ENCODE results near the gene THEMIS2.
"Not testable (repeated sequence)": the region's sequence is repeated elsewhere in the genome, so short reads cannot be mapped to it uniquely, and the experiment has no call there.

THEMIS2 gene

DNA sequence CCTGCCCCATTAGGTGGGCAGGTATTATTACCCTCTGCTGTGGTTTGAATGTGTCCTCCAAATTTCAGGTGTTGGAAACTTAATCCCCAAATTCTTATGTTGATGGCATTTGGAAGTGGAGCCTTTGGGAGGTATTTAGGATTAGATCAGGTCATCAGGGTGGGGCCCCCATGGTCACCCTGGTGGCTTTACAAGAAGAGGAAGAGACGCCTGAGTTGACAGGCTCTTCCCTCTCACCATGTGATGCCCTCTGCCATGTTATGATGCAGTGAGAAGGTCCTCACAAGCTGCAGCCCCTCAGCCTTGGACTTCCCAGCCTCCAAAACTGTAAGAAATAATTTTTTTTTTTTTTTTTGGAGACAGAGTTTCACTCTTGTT lies 8.8 kb upstream of the THEMIS2 start:
- DNase-seq = no peak

DNA sequence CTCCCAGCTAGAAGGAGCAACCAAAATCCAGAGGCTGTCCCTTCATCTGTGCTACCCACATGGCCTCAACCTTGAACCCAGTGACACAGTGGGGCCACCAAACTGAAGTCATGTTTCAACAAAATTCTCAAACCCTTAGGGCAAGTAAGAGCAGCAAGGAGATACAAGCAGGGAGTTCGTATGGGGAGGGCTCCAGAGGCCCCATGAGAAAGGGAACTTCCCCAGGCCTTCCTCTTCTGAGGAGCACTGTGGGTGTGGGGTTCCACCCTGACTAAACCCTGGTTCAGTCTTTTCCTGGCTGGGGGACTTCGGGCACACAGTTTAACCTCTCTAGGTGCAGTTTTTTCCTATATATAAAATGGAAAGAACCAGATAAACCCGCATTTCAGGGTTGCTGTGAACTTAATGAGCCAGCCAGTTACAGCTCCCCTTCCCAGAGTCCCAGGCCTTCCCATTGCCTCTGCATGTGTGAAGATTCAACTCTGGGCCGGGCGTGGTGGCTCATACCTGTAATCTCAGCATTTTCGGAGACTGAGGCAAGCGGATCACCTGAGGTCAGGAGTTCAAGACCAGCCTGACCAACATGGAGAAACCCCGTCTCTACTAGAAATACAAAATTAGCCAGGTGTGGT lies 8.0 kb upstream of the THEMIS2 start:
- no peak for DNase-seq

DNA sequence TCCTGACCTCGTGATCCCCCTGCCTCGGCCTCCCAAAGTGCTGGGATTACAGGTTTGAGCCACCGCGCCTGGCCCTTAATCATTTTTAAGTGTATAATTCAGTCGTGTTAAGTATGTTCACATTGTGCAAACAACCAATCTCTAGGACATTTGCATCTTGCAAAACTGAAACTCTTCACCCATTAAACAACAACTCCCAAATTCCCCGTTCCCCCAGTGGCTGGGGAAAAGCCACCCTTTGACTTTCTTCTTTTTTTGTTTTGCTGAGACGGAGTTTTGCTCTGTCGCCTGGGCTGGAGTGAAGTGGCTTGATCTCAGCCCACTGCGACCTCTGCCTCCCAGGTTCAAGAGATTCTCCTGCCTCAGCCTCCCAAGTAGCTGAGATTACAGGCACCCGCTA lies 6.5 kb upstream of the THEMIS2 start:
- no peak for DNase-seq

DNA sequence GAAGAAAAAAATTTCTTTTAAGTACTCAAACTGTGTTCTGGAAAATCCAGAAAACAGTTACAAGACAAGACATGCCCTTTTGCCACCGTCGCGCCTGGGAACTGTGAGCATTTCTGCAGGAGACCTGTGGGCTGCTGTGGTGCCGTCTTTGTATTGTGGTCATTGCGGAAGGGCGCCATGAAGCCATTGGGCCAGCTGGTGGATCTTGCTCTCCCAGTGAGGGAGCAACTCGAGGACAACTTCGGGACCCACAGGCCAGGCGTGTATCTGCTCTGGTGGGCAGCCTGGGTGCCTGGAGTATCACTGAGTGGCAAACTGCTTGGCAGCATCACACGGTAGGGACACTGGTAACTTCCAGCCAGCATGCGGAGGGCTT lies 3.8 kb upstream of the THEMIS2 start:
- no peak for DNase-seq

DNA sequence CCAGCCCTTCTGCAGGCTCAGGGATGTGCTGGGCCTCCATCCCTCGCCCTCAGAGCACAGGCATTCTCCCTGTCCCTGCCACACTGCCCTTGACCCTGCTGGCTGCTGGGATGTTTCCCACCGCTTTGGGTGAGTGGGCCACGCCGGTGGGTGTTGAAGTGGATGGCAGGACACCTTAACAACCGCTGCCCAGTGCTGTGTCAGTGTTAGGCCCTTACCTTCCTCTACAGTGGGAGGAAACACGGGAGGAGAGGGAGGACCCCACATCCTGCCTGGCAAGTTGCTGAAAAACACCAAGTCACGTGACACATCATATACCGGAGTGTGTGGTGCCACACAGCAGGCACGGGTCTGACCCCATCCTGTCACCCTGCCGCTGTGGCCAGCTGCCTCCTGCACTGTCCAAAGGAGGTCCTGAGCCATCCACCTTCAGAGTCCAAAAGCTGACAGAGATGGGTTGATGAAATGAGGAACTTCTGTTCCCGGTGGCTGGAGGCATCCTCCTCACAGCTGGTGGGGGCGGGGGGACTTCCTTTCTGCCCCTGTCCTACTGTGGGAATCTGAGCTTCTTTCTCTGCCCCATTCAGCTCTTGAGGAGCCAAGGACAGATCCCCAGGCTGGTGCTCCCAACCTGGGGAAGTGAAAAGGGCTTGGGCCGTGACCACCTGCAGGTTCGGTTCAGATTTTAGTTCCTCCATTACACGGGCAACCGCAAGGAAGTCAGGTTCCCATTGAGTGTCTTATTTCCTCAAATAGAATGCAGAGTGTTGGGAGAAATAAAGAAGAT lies 3.2 kb upstream of the THEMIS2 start:
- DNase-seq = no peak

DNA sequence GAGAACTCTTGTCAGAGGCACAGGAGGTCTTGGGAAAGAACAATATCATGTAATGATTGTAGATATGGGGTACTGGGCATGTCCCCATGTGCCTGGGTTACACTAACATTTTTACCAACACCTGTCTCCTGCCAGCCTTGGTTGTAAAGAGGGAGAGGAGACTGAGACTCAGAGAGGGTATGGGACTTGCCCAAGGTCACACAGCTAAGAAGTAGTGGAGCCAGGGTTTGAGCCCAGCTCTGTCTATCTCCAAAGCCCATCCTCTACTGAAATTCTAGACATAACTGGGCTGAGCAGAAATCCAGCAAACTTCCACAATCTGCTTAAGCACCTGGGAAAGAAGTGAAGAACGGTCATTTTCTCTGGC lies 2.6 kb upstream of the THEMIS2 start:
- DNase-seq = no peak

DNA sequence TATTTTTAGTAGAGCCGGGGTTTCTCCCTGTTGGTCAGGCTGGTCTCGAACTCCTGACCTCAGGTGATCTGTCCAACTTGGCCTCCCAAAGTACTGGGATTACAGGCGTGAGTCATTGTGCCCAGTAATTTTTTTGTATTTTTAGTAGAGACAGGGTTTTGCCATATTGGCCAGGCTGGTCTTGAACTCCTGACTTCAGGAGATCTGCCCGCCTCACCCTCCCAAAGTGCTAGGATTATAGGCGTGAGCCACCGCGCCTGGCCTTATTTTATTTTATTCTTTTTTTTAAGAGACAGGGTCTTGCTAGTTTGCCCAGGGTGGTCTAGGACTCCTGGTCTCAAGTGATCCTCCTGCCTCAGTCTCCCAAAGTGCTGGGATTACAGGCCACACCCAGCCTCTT lies 1.3 kb upstream of the THEMIS2 start:
- not testable (repeated sequence) for DNase-seq

DNA sequence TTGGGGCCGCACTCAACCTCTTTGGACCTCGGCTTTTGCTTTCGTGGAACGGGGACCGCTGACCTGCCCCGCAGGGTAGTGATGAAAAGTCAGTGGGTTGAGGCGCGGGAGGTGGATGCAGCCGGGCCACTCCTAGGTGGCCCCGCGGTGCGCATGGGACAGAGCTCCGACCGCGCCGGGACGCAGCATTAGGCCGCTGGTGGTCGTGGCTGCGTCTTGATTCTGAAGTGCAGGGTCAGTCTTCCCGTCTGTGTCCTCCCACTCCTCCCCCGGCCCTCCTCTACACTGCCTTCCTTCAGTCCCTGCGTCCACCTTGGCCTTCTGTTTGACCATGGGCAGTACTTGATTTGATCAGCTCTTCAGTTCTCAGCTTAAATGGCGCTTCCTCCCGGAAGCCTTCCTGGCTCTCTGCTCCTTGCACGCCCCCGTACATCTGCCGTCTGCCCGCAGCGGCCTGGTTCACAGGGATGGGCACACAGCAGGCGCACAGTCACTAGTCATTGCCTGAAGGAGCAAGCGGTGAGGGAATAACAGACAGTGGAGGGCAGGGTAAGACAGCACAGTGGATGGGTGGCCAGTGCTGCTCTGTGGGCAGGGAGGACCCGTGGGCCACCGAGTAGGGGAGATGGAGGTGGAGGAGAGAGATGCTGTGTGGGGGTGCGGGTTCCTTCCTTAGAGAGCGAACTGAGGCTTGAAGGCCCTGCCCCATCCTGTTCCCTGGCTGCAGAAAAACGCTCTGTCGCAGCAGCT lies 633 bp downstream of the THEMIS2 start:
- DNase-seq = no peak

DNA sequence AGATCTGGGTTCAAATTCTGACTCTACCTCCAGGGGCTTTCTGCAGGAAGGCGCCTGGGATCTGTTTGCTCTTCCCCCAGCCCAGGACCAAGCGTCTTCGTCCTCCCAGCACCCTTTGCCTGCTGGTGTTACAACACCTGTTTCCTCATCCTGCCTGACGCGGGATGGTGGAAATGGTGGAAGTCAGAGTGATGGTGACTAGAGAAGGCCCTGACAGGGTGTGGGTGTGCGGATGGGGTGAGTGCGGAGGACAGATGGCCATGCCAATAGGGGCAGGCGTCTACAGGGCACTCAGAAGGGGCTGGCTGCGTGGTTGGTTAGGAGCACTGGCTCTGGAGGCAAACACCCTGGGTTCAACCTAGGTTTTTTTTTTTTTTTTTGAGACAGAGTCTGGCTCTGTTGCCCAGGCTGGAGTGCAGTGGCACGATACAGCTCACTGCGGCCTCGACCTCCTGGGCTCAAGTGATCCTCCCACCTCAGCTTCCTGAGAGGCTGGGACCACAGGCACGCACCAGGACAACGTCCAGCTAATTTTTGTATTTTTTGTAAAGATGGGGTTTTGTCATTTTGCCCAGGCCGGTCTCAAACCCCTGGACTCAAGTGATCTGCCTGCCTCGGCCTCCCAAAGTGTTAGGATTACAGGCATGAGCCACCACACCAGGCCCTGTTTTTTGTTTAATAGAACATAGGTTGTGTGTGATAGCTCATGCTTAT lies 1.5 kb downstream of the THEMIS2 start:
- no peak for DNase-seq

DNA sequence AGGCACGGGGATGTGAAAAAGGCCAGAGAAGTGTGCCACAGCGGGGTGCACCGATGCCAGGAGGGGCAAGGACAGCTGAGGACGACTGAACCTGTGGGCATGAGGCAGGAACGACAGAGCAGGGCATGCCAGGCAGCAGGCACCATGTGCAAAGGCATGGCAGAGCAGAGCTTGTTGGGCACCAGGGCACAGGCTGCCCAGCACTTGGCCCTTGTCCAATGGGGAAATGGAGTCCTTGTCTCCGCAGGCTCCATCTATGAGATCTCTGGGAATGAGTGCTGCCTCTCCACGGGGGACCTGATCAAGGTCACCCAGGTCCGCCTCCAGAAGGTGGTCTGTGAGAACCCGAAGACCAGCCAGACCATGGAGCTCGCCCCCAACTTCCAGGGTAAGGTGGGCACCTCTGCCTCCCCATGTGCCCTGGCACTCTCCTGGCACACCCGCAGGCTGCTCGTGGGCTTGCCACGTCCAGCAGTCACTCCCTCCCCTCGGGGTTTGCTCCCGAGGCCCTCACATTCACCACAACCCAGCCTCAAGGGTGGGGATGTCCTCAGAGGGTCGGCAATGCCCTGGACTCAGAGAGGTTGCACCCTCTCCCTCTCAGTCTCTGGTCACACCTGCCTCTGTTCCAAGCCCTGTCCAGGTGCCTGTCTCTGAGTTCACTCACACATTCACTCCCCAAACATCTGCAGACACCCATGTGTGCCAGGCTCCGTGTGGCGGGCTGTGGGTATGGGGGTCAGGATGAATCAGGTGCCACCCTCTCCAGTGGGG lies 4.2 kb downstream of the THEMIS2 start:
- no peak for DNase-seq

DNA sequence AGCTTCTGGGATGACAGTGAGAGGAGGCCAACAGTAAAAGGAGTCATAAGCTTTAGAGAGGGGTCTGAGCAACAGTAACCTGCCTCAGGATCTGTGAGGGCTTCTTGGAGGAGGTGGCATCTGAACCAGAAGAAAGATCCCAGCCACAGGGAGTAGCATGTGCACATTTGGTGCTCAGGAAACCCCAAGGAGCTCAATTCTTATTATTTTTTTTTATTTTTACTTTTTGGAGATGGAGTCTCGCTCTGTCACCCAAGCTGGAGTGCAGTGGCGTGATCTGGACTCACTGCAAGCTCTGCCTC lies 4.7 kb downstream of the THEMIS2 start:
- no peak for DNase-seq

DNA sequence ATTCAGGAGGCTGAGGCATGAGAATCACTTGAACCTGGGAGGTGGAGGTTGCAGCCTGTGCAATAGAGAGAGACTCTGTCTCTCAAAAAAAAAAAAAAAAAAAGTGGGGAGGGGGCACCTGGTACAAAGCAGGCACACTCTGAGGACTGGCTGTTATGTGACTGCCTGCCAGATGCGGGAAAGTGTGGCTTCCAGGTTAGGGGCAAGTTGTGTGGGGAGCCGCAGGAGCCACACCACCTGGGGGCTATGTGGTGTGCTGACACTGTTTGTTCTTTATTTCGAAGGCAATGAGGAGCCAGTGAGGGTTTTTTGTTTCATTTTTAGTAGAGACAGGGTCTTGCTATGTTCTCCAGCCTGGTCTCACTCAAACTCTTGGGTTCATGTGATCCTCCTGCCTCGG lies 5.7 kb downstream of the THEMIS2 start:
- no peak for DNase-seq

DNA sequence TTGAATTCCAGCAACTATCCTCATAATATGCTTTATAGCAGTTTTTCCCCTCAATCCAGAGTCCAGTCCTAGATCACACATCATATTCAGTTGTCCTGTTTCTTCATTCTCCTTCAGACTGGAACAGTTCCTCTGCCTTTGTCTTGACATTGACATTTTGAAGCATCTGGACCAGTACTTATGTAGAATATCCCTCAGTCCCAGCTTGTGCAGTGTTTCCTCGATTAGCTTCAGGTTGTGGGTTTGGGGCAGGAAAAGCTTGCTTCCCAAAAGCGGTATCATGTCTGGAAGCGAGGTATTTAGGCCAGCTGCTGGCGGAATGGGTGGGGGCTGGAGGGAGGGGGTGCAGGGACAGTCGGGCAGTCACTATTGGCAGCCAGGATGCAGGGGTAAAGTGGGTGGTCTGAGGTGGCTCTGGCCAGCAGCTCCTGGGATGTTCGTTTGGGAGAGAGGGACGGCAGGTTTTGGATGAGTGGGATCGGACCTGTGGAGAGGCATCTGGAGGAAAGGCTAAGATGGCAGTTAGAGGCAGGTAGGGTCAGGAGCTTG lies 6.5 kb downstream of the THEMIS2 start:
- no peak for DNase-seq

DNA sequence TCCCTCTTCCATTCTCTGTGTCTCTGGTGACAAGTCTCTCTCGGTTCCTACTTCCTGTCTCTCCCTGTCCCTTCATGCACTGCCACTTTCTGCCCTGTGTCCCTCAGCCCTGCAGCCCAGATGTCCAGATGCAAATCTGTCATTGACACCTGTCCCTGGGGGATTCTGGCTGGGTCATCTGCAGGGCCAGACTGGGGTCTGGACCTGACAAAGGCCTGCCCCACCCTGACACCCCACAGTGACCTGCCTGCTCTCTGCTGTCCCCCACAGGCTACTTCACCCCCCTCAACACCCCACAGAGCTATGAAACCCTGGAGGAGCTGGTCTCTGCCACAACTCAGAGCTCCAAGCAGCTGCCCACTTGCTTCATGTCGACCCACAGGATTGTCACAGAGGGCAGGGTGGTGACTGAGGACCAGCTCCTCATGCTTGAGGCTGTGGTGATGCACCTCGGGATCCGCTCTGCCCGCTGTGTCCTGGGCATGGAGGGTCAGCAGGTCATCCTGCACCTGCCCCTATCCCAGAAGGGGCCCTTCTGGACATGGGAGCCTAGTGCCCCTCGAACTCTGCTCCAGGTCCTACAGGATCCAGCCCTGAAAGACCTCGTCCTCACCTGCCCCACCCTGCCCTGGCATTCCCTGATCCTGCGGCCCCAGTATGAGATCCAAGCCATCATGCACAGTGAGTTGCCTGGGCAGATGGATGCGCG lies 7.2 kb downstream of the THEMIS2 start:
- no peak for DNase-seq

DNA sequence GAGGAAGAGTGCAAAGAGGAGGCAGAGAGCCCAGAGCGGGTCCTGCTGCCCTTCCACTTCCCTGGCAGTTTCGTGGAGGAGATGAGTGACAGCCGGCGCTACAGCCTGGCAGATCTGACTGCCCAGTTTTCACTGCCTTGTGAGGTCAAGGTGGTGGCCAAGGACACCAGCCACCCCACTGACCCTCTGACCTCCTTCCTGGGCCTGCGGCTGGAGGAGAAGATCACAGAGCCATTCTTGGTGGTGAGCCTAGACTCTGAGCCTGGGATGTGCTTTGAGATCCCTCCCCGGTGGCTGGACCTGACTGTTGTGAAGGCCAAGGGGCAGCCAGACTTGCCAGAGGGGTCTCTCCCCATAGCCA lies 10.2 kb downstream of the THEMIS2 start:
- DNase-seq = no peak

DNA sequence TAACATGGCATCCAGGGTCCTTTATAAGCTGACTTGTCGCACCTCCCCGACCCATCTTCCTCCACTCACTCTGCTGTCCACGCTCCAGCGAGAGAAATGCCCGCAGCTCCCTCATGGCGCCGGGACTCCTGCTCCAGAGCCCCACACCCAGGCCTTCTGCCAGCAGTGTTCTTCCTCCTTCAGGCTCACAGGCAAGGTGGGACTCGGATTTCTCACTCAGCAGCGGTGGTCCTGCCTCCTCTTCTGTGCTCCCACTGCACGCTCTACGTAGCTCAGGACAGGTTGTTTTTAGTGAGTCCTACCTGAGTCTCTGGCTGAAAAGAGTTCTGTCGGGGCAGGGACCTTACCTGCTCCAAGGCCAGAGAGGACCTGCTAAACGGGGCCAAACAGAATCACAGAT lies 11.2 kb downstream of the THEMIS2 start:
- DNase-seq = no peak

DNA sequence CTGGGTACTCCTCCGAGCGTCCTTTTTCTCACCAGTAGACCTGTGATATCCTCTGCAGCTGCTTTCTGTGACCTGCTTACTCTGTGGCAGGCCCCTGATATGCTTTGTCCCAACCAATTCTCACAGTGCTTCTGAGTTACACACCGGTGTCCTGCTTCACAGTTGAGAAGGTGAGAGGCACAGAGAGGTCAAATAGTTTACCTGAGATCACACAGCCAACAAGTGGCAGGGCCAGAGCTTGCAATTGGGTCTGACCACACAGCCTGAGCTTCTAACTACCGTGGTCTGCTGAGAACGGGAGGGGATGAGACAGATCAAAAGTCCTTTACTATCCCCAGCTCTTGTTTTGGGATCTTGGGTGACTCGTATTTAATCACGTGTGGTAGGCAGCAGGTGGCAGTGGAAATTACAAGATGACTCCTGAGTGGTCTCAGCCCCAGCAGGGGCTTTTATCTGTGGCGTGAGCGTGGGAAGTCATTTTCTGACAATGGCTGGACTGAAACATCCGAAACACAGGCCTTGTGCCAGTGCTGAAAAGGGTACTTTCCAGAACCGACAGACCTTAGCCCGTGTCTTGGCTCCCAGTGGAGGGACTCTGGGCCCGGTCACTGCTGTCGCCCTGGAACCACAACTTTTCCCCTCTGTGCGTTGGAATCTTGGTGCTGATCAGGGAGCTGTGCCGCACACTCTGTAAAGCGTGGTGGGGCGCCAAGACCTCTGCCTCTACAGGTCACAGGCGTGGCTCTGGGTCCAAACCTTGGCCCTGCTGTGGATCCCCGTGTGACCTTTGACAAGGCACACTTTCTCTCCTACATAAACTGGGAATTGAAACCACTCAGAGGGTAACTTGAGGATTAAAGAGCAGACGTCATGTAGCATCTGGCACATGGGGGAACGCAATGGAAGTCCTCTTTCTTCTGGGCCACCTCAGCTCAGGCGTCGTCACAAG lies 11.9 kb downstream of the THEMIS2 start:
- no peak for DNase-seq

DNA sequence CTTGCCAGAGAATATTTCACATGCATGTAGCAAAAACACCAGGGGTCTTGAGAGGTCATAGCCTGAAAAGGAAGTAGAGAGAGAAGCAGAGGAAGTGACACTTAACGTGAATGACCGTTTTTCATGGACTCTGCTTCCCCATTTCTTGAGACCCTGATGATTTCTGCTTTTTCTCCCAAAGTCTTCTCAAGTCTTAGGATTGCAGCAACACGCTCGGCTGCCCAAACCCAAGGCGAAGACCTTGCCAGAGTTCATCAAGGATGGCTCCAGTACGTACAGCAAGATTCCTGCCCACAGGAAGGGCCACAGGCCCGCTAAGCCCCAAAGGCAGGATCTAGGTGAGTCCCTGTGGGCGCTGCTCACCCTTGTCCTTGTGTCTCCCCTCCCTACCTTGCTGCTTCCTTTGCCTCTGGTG lies 12.8 kb downstream of the THEMIS2 start:
- DNase-seq = no peak

DNA sequence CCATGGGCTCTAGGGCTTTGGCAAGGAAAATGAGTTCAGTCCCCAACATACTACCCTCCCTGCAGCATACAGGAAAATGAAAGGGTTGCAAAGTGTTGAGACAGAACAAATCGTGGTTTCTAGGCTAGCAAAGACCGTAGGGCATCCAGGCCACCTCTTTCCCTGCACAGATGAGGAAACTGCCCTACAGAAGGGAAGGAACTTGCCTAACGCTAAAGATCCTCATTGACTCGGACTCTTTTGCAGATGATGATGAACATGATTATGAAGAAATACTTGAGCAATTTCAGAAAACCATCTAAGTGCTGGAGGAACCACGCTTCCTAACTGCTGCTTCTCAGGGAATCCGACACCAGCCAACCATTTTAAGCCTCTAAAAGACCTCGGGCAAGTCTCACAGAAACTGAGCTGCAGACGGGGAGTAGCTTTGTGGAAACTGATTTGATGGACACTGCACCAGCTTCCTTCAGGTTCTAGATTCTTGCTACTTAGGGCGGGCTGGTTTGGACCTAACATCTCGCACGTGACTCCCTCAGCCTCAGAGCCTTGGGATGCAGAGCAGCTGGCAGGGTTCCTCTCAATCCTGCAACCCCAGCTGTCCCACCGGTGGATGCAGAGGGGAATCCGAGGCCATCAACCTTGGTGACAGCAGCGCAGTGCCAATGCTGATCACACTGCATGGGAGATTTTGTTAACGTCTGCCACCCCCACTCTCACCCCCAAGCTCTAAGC lies 13.4 kb downstream of the THEMIS2 start:
- DNase-seq = no peak

DNA sequence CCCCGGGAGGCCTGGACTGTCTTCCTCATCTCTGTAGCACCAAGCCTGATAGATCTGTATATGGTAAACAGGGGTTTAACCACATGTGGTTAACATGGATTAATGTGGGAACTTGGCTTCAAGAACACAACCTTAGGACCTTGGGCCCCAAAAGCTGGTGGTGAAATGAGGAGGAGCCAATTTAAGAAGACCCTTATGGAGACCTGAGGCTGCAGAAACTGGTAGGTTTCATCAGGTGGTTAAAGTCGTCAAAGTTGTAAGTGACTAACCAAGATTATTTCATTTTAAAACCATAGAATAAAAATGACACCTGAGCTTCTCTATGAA lies 14.0 kb downstream of the THEMIS2 start:
- DNase-seq = no peak

Data from T1000 (cell line).